Breast epithelium (tissue), 4 donors: ENCODE results near the gene TLDC2. TPM values are rescaled to one million over a fixed set of nuclear protein-coding genes. Genes with fewer than 3 reads are reported as not detected.
"Not testable (repeated sequence)": the region's sequence is repeated elsewhere in the genome, so short reads cannot be mapped to it uniquely, and the experiment has no call there.

Source experiments
- DNase-seq, 2 donors: peaks; one replicate each; pipeline ENCODE4 v3.0.0-alpha.2; 2019; ENCODE audit warnings: low spot score in 2 of 2
- H3K27ac ChIP-seq, 2 donors: fragments of 200-600 bp; sonication (generic) in 1 of 2; one replicate each; pipeline ENCODE4 v1.5.1; 2016 to 2019; ENCODE audit warnings: mild to moderate bottlenecking in 1 of 2
- H3K27me3 ChIP-seq, 2 donors: fragments of 200-600 bp; sonication (generic) in 1 of 2; one replicate each; pipeline versions ENCODE4 v1.5.1 to v1.6.0; 2017 to 2019; ENCODE audit warnings: control low read depth in 1 of 2, mild to moderate bottlenecking in 1 of 2
- H3K36me3 ChIP-seq: fragments of 200-600 bp; one replicate; pipeline ENCODE4 v1.5.1; 2019
- H3K4me1 ChIP-seq, 2 donors: fragments of 200-600 bp; sonication (generic); one replicate each; pipeline ENCODE4 v1.5.1; 2016 to 2019; ENCODE audit warnings: control low read depth in 1 of 2
- H3K4me3 ChIP-seq, 3 donors: fragments of 200-600 bp; sonication (generic); 1 replicate in 2 of 3; 2 replicates in 1 of 3; pipeline ENCODE4 v1.5.1; 2016 to 2019; ENCODE audit warnings: mild to moderate bottlenecking in 3 of 3, moderate library complexity in 2 of 3
- H3K9me3 ChIP-seq, 2 donors: fragments of 200-600 bp; sonication (generic) in 1 of 2; one replicate each; pipeline ENCODE4 v1.5.1; 2016 to 2019; ENCODE audit warnings: control low read depth in 1 of 2
- CTCF ChIP-seq, 3 donors: fragments of 450-650 bp; IDR thresholded peaks; one replicate each; pipeline ENCODE4 v1.5.1; 2016 to 2017; ENCODE audit warnings: antibody characterized with exemption in 3 of 3, mild to moderate bottlenecking in 3 of 3, moderate library complexity in 3 of 3
- POLR2A ChIP-seq: fragments of 450-650 bp; IDR thresholded peaks from one replicate; pipeline ENCODE4 v1.6.1; 2016; ENCODE audit warnings: antibody characterized with exemption, mild to moderate bottlenecking, moderate library complexity
- POLR2AphosphoS5 ChIP-seq, 3 donors: sonication (generic); formaldehyde crosslinking; IDR thresholded peaks; one replicate each; pipeline ENCODE4 v1.6.1; 2017; ENCODE audit warnings: antibody characterized with exemption in 3 of 3
- intact Hi-C: fragments of 100-400 bp; cut with DNase I; formaldehyde crosslinking; loops from one replicate; pipeline ENCODE4 v1.15.1; 2023; ENCODE audit warnings: low total_unique reads
- total RNA-seq, 3 donors: library from RNA; depleted of rRNA; stranded (reverse); fragments of >200 nt; gene quantifications; one replicate each; pipeline ENCODE4 v1.1.0, GENCODE V29; 2016

TLDC2 gene
- total RNA-seq, 3 donors from 2014 or later = 1.1 TPM; not detected in 2

- H3K36me3 ChIP-seq = no peaks in the 10 kb centered on the region
- no peak for DNase-seq
- H3K4me1 ChIP-seq = no peaks in the 10 kb centered on the region
- no peaks in the 10 kb centered on the region for H3K9me3 ChIP-seq
- TF ChIP-seq POLR2A = no peak
- no peak for TF ChIP-seq POLR2AphosphoS5 (IDR thresholded peaks at IDR 0.05)
- TF ChIP-seq CTCF (IDR thresholded peaks at IDR 0.05) = no peak
- H3K27ac ChIP-seq = no peak overlapping the region
- no peak overlapping the region for H3K4me3 ChIP-seq
- H3K27me3 ChIP-seq = no peaks in the 10 kb centered on the region
- intact Hi-C loops = no loop called here
Observed at GRCh38 chr20:36872852-36873251, 3.1 kb upstream of the TLDC2 start.

GRCh38 chr20:36873498-36874189 lies 2.3 kb upstream of the TLDC2 start:
- intact Hi-C loops = no loop called here
- H3K27ac ChIP-seq = no peak overlapping the region
- no peak for DNase-seq
- H3K36me3 ChIP-seq = no peaks in the 10 kb centered on the region
- no peak overlapping the region for H3K4me3 ChIP-seq
- no peaks in the 10 kb centered on the region for H3K9me3 ChIP-seq
- H3K27me3 ChIP-seq = no peaks in the 10 kb centered on the region
- TF ChIP-seq POLR2AphosphoS5 (IDR thresholded peaks at IDR 0.05) (no peak), POLR2A (no peak), CTCF (IDR thresholded peaks at IDR 0.05) (no peak)
- no peaks in the 10 kb centered on the region for H3K4me1 ChIP-seq

GRCh38 chr20:36875093-36875492 lies 845 bp upstream of the TLDC2 start:
- intact Hi-C loops, H3K4me1 ChIP-seq, H3K4me3 ChIP-seq, H3K36me3 ChIP-seq, H3K27ac ChIP-seq, H3K9me3 ChIP-seq, DNase-seq, H3K27me3 ChIP-seq: not testable (repeated sequence)

GRCh38 chr20:36876473-36876833 lies 515 bp downstream of the TLDC2 start:
- Histone ChIP-seq H3K27me3 (no peaks in the 10 kb centered on the region), H3K9me3 (no peaks in the 10 kb centered on the region), H3K4me3 (no peak overlapping the region), H3K36me3 (no peaks in the 10 kb centered on the region), H3K27ac (no peak overlapping the region), H3K4me1 (no peaks in the 10 kb centered on the region)
- DNase-seq = no peak
- TF ChIP-seq POLR2A (no peak), CTCF (IDR thresholded peaks at IDR 0.05) (no peak), POLR2AphosphoS5 (IDR thresholded peaks at IDR 0.05) (no peak)
- intact Hi-C loops = no loop called here

GRCh38 chr20:36878941-36879340 lies 3.0 kb downstream of the TLDC2 start:
- Histone ChIP-seq H3K4me3 (no peak overlapping the region), H3K9me3 (no peaks in the 10 kb centered on the region), H3K27ac (no peak overlapping the region), H3K4me1 (no peaks in the 10 kb centered on the region), H3K27me3 (no peaks in the 10 kb centered on the region), H3K36me3 (no peaks in the 10 kb centered on the region)
- no peak for DNase-seq
- intact Hi-C loops = no loop called here
- no peak for TF ChIP-seq POLR2A
- TF ChIP-seq CTCF (IDR thresholded peaks at IDR 0.05) = no peak
- no peak for TF ChIP-seq POLR2AphosphoS5 (IDR thresholded peaks at IDR 0.05)
